Measurements from ENCODE around the gene ASH1L.
"Not testable (repeated sequence)": the region's sequence is repeated elsewhere in the genome, so short reads cannot be mapped to it uniquely, and the experiment has no call there.

- TF ChIP-seq CTCF, POLR2A (IDR thresholded peaks at IDR 0.05): not testable (repeated sequence)
Observed at GRCh38 chr1:155411840-155412239, 150.8 kb downstream of the ASH1L start.

Measured in body of pancreas (tissue), 4 donors.